Endodermal cell (in vitro differentiated cells): ENCODE measurements around the gene CERT1. TPM values are rescaled to one million over a fixed set of nuclear protein-coding genes. Genes with fewer than 3 reads are reported as not detected.

Experiments
- DNase-seq: peaks from one replicate; pipeline ENCODE4 v3.0.0-alpha.2; 2017
- H3K27ac ChIP-seq: 2 replicates; pipeline ENCODE4 v1.5.1; 2013; ENCODE audit warnings: mild to moderate bottlenecking, low read depth, low read length, moderate library complexity
- H3K27me3 ChIP-seq: 2 replicates; pipeline ENCODE4 v1.6.1; 2013; ENCODE audit warnings: mild to moderate bottlenecking, low read length, moderate library complexity; ENCODE audit not compliant: insufficient read depth, control insufficient read depth, poor library complexity, severe bottlenecking
- H3K36me3 ChIP-seq: 2 replicates; pipeline ENCODE4 v1.7.0; 2013; ENCODE audit warnings: mild to moderate bottlenecking, low read length, moderate library complexity; ENCODE audit not compliant: control insufficient read depth, insufficient read depth
- H3K4me1 ChIP-seq: one replicate; pipeline ENCODE4 v1.7.0; 2013; ENCODE audit warnings: low read length; ENCODE audit not compliant: control insufficient read depth, insufficient read depth
- H3K4me3 ChIP-seq: 2 replicates; pipeline ENCODE4 v1.5.1; 2013; ENCODE audit warnings: mild to moderate bottlenecking, low read length, moderate library complexity
- H3K9ac ChIP-seq: 2 replicates; pipeline ENCODE4 v1.6.1; 2013; ENCODE audit warnings: mild to moderate bottlenecking, low read length, moderate library complexity; ENCODE audit not compliant: poor library complexity, severe bottlenecking; ENCODE audit errors: extremely low read depth
- H3K9me3 ChIP-seq: 2 replicates; pipeline ENCODE4 v1.6.1; 2013; ENCODE audit warnings: mild to moderate bottlenecking, low read length, moderate library complexity; ENCODE audit not compliant: control insufficient read depth
- H3K27ac Mint-ChIP-seq: 2 replicates; pipeline ENCODE4 v1.8.0; 2020; ENCODE audit warnings: mixed read lengths
- H3K27me3 Mint-ChIP-seq: 2 replicates; pipeline ENCODE4 v1.8.0; 2021; ENCODE audit warnings: mild to moderate bottlenecking, mixed read lengths; ENCODE audit not compliant: insufficient read depth
- H3K36me3 Mint-ChIP-seq: 2 replicates; pipeline ENCODE4 v1.8.0; 2020; ENCODE audit warnings: low read depth, mixed read lengths
- H3K4me1 Mint-ChIP-seq: 2 replicates; pipeline ENCODE4 v1.8.0; 2020; ENCODE audit warnings: mixed read lengths
- H3K4me3 Mint-ChIP-seq: 2 replicates; pipeline ENCODE4 v1.8.0; 2020; ENCODE audit warnings: mild to moderate bottlenecking, moderate library complexity, mixed read lengths
- H3K9me3 Mint-ChIP-seq: 2 replicates; pipeline ENCODE4 v1.8.0; 2020; ENCODE audit warnings: mild to moderate bottlenecking, mixed read lengths
- WGBS, 2 experiments: methylation state at CpG; one replicate each; pipeline versions ENCODE4 v1.1.5 to v1.1.7; 2013; ENCODE audit warnings: missing lambda C conversion rate in 2 of 2, mixed read lengths in 1 of 2; ENCODE audit not compliant: insufficient coverage in 1 of 2, insufficient read length in 1 of 2; 5-methylcytosine and 5-hydroxymethylcytosine counted together
- total RNA-seq, 2 donors: library from RNA; stranded (reverse); fragmentation: NEBNext Ultra II Directional in 1 of 2; extraction: Animal tissue kit (Norgen Biotek cat#: 25700) in 1 of 2; gene quantifications; 2 replicates in 1 of 2; 3 replicates in 1 of 2; pipeline ENCODE4 v1.2.1, GENCODE V29; 2021
- TF ChIP-seq, protein P1 (sequence below): fragments of 200-600 bp; sonication (generic); conservative IDR thresholded peaks from 2 replicates; pipeline ENCODE4 v1.5.0; 2021; ENCODE audit warnings: antibody characterized with exemption, mild to moderate bottlenecking

The CERT1 gene
- total RNA-seq, 2 donors from 2014 or later: 51.0 to 73.5 TPM

DNA sequence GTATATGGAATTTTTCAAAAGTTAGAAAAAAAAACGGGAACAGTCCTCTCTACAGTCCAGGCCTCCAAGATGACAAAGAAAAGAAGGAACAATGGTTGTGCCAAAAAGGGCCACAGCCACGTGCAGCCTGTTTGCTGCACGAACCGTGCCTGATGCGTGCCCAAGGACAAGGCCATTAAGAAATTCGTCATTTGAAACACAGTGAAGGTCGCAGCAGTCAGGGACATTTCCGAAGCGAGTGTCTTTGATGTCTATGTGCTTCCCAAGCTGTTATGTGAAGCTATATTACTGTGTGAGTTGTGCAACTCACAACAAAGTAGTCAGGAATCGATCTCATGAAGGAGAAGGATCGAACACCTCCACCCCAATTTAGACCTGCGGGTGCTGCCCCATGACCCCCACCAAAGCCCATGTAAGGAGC lies 137.0 kb downstream of the CERT1 start:
- peaks cover 31% of the 10 kb centered on the region for H3K36me3 Mint-ChIP-seq
- TF ChIP-seq, protein P1, sequence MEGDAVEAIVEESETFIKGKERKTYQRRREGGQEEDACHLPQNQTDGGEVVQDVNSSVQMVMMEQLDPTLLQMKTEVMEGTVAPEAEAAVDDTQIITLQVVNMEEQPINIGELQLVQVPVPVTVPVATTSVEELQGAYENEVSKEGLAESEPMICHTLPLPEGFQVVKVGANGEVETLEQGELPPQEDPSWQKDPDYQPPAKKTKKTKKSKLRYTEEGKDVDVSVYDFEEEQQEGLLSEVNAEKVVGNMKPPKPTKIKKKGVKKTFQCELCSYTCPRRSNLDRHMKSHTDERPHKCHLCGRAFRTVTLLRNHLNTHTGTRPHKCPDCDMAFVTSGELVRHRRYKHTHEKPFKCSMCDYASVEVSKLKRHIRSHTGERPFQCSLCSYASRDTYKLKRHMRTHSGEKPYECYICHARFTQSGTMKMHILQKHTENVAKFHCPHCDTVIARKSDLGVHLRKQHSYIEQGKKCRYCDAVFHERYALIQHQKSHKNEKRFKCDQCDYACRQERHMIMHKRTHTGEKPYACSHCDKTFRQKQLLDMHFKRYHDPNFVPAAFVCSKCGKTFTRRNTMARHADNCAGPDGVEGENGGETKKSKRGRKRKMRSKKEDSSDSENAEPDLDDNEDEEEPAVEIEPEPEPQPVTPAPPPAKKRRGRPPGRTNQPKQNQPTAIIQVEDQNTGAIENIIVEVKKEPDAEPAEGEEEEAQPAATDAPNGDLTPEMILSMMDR: no peak
- peaks cover 56% of the 10 kb centered on the region for H3K36me3 ChIP-seq
- no peak overlapping the region for H3K9ac ChIP-seq
- no peaks in the 10 kb centered on the region for H3K9me3 ChIP-seq
- H3K27me3 Mint-ChIP-seq: no peaks in the 10 kb centered on the region
- no peak overlapping the region for H3K4me3 ChIP-seq
- 87 to 90% methylated on average over 8 to 12 of the region's 12 CpGs for WGBS, 2 experiments
- peak overlapping the region; percentile 23 for H3K27ac Mint-ChIP-seq
- no peak overlapping the region for H3K27ac ChIP-seq
- no peaks in the 10 kb centered on the region for H3K4me1 Mint-ChIP-seq
- H3K27me3 ChIP-seq: no peaks in the 10 kb centered on the region
- no peak overlapping the region for H3K4me3 Mint-ChIP-seq
- DNase-seq: no peak
- no peaks in the 10 kb centered on the region for H3K4me1 ChIP-seq
- H3K9me3 Mint-ChIP-seq: no peaks in the 10 kb centered on the region

GRCh38 chr5:75373862-75374261 lies 137.6 kb downstream of the CERT1 start:
- Mint-ChIP-seq H3K9me3 (no peaks in the 10 kb centered on the region), H3K4me3 (no peak overlapping the region), H3K27me3 (no peaks in the 10 kb centered on the region), H3K4me1 (no peaks in the 10 kb centered on the region), H3K27ac (no peak overlapping the region), H3K36me3 (peaks cover 31% of the 10 kb centered on the region)
- 67 to 84% methylated on average over 1 of the region's 2 CpGs for WGBS, 2 experiments
- Histone ChIP-seq H3K27ac (no peak overlapping the region), H3K4me1 (no peaks in the 10 kb centered on the region), H3K4me3 (no peak overlapping the region), H3K9ac (no peak overlapping the region), H3K9me3 (no peaks in the 10 kb centered on the region), H3K36me3 (peaks cover 51% of the 10 kb centered on the region), H3K27me3 (no peaks in the 10 kb centered on the region)
- TF ChIP-seq, protein P1: no peak
- no peak for DNase-seq

DNA sequence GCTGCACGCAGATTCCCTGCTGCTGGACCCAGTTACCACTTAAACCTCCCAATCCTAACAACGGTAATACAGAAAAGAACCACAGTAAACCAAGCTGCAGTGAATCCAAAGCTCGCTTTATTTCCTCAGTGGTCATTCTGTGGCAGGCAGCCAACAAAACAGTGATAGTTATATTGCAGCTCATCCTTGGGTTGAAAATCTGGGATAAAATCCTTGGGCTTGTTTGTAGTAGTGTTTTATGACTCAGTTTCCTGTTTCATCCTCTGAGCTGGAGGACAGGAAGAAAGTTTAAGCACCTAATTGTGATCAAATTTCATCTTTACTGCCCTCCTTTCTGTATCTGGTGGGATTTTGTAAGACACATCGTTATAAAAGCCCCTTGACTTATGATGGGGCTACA lies 143.0 kb downstream of the CERT1 start:
- Histone ChIP-seq H3K27ac (no peak overlapping the region), H3K9ac (no peak overlapping the region), H3K4me1 (peaks cover 10% of the 10 kb centered on the region), H3K4me3 (no peak overlapping the region), H3K36me3 (peaks cover 15% of the 10 kb centered on the region), H3K27me3 (no peaks in the 10 kb centered on the region), H3K9me3 (no peaks in the 10 kb centered on the region)
- TF ChIP-seq, protein P1: no peak
- Mint-ChIP-seq H3K4me3 (no peak overlapping the region), H3K9me3 (no peaks in the 10 kb centered on the region), H3K27ac (no peak overlapping the region), H3K27me3 (no peaks in the 10 kb centered on the region), H3K4me1 (peaks cover 21% of the 10 kb centered on the region), H3K36me3 (peaks cover 10% of the 10 kb centered on the region)
- WGBS, 2 experiments: 92 to 100% methylated on average over 3 to 4 of the region's 4 CpGs
- DNase-seq: no peak
